Small intestine (tissue), 7 donors: ENCODE data around the gene RPS4Y1. TPM values are rescaled to one million over a fixed set of nuclear protein-coding genes. Genes with fewer than 3 reads are reported as not detected.
A peak's percentile ranks its signal among the peaks of the same experiment; 100 is the strongest.

Experiments
- DNase-seq, 2 donors: peaks; one replicate each; pipeline versions ENCODE4 v3.0.0 to v3.0.0-alpha.2; 2013
- FAIRE-seq: peaks from 2 replicates; lab custom pipeline; 2012; peaks lifted over from hg19 to GRCh38; lab: Jason Lieb, UNC
- H3K27ac ChIP-seq, 3 donors: one replicate each; pipeline ENCODE4 v1.5.1; 2013; ENCODE audit warnings: low read length in 2 of 3, mild to moderate bottlenecking in 2 of 3, control low read depth in 1 of 3, inconsistent platforms in 1 of 3, low read depth in 1 of 3, moderate library complexity in 1 of 3
- H3K27me3 ChIP-seq, 3 donors: one replicate each; pipeline ENCODE4 v1.6.1; 2013; ENCODE audit warnings: low read length in 3 of 3, inconsistent platforms in 1 of 3; ENCODE audit not compliant: control insufficient read depth in 3 of 3, insufficient read depth in 3 of 3
- H3K36me3 ChIP-seq, 3 donors: one replicate each; pipeline ENCODE4 v1.6.1; 2013; ENCODE audit warnings: low read length in 3 of 3, inconsistent platforms in 1 of 3, low read depth in 1 of 3, mild to moderate bottlenecking in 1 of 3, moderate library complexity in 1 of 3; ENCODE audit not compliant: control insufficient read depth in 3 of 3, insufficient read depth in 2 of 3
- H3K4me1 ChIP-seq, 3 donors: one replicate each; pipeline ENCODE4 v1.6.1; 2013; ENCODE audit warnings: low read length in 2 of 3, inconsistent platforms in 1 of 3, low read depth in 1 of 3, mild to moderate bottlenecking in 1 of 3, moderate library complexity in 1 of 3; ENCODE audit not compliant: control insufficient read depth in 3 of 3, insufficient read depth in 2 of 3
- H3K4me3 ChIP-seq, 3 donors: one replicate each; pipeline ENCODE4 v1.5.1; 2013; ENCODE audit warnings: low read length in 3 of 3, control low read depth in 1 of 3, inconsistent platforms in 1 of 3, low read depth in 1 of 3, mild to moderate bottlenecking in 1 of 3, moderate library complexity in 1 of 3
- H3K9me3 ChIP-seq, 2 donors: one replicate each; pipeline ENCODE4 v1.6.1; 2013; ENCODE audit warnings: low read depth in 1 of 2, low read length in 1 of 2; ENCODE audit not compliant: control insufficient read depth in 2 of 2, insufficient read depth in 1 of 2
- WGBS, 3 donors: extraction: QIAGEN DNeasy Blood & Tissue Kit; methylation state at CpG; one replicate each; pipeline ENCODE4 v1.1.7; 2013; 5-methylcytosine and 5-hydroxymethylcytosine counted together
- polyA plus RNA-seq, 4 donors: library from polyadenylated mRNA; stranded (reverse) in 3 of 4; unstranded in 1 of 4; fragments of 200-250 nt in 3 of 4; fragments of 120-200 nt in 1 of 4; gene quantifications; one replicate each; pipeline versions ENCODE4 v1.2.1 to v1.2.3, GENCODE V29; 2013
- donor health status: healthy with polysubstance abuse.
- donor health status: control.
- donor health status: control.
- donor health status: Bipolar disorder and iron deficiency.
- donor health status: healthy.

The RPS4Y1 gene
- polyA plus RNA-seq, 4 donors = 8.9 to 630 (median 366) TPM

DNA sequence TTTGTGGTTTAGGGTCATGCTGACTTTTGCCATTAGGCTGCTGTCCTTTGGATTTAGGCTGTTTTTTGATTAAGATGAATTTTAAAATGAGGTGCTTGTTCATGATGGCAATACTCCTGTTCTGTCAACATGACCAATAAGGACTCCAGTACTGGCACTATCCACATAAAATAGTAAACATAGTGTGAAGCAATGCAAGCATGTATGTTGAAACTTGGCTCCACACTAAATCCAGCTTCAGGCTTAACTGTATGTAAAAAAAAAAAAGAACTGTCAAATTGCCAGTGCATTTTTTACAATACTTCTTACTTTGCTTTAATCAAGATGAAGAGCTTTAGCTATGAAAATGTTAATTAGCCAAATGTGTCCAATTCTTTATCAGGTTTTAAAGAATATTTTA lies 6.2 kb upstream of the RPS4Y1 start:
- Histone ChIP-seq H3K36me3 (no peaks in the 10 kb centered on the region), H3K4me1 (peaks cover 0 to 6% (median 0%) of the 10 kb centered on the region in 3 donors), H3K4me3 (no peak overlapping the region), H3K27ac (no peak overlapping the region), H3K9me3 (no peaks in the 10 kb centered on the region), H3K27me3 (no peaks in the 10 kb centered on the region)
- FAIRE-seq (no peak), DNase-seq (no peak)

DNA sequence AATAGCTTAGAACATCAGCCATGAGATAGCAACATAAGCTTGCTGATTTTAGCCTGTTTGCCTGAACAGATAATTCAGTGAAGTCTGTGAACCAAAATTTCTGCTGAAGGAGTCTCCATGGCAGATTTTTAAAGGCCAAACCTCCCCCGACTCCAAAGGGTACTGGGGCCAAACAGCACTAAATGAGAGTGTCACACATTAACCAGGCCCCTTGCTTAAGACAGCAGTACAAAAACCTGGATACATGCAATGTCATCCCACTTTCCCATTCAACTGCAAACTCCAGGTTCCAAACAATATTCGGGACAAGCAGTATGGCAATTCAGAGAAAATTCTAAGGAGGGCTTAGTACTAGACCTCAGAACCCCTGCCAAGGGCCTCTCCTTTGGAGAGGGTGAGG lies 4.3 kb upstream of the RPS4Y1 start:
- H3K9me3 ChIP-seq = no peaks in the 10 kb centered on the region
- FAIRE-seq = no peak
- H3K4me3 ChIP-seq = no peak overlapping the region
- 58 to 60% methylated on average over 2 of the region's 2 CpGs; no CpG with 5 or more reads in 1 of the 3 donors for WGBS, 3 donors
- H3K4me1 ChIP-seq = peaks cover 0 to 6% (median 0%) of the 10 kb centered on the region in 3 donors
- no peak overlapping the region for H3K27ac ChIP-seq
- no peaks in the 10 kb centered on the region for H3K36me3 ChIP-seq
- H3K27me3 ChIP-seq = no peaks in the 10 kb centered on the region
- DNase-seq = no peak

DNA sequence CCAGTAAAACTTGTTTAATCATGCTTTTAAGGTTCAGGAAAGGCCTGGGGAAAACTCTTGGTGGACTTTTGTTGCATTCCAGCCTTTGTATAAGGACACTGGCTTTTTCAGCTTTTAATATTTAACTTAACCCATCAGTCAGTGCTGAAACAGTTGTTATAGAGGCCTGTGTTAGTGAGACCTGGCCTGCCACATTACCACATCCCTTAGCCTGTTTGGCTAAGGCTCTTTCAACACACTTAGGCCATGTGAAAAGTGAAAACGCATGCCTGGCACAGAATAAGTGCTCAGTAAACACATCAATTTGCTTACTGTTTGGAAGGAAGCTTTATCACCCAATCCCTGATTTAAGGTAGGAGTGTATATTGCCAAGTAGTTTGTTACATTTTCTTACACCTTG lies 3.5 kb upstream of the RPS4Y1 start:
- no peak for FAIRE-seq
- H3K27ac ChIP-seq = peak overlapping the region in 1 of 3 donors; percentile 37
- no peaks in the 10 kb centered on the region for H3K9me3 ChIP-seq
- no peak overlapping the region for H3K4me3 ChIP-seq
- no peaks in the 10 kb centered on the region for H3K27me3 ChIP-seq
- 60 to 65% methylated on average over 1 of the region's 1 CpG; no CpG with 5 or more reads in 1 of the 3 donors for WGBS, 3 donors
- peaks cover 0 to 6% (median 0%) of the 10 kb centered on the region in 3 donors for H3K4me1 ChIP-seq
- peak in 1 of 2 donors; percentile 39 for DNase-seq
- H3K36me3 ChIP-seq = no peaks in the 10 kb centered on the region

- FAIRE-seq (no peak), DNase-seq (no peak)
- no peak overlapping the region for H3K27ac ChIP-seq
- no peak overlapping the region for H3K4me3 ChIP-seq
- 92 to 94% methylated on average over 3 to 4 of the region's 4 CpGs; no CpG with 5 or more reads in 1 of the 3 donors for WGBS, 3 donors
- H3K27me3 ChIP-seq = no peaks in the 10 kb centered on the region
- H3K9me3 ChIP-seq = no peaks in the 10 kb centered on the region
- H3K4me1 ChIP-seq = no peaks in the 10 kb centered on the region
- H3K36me3 ChIP-seq = peaks cover 0 to 29% (median 9%) of the 10 kb centered on the region in 3 donors
Observed at GRCh38 chrY:2846791-2847190, 5.4 kb downstream of the RPS4Y1 start.

DNA sequence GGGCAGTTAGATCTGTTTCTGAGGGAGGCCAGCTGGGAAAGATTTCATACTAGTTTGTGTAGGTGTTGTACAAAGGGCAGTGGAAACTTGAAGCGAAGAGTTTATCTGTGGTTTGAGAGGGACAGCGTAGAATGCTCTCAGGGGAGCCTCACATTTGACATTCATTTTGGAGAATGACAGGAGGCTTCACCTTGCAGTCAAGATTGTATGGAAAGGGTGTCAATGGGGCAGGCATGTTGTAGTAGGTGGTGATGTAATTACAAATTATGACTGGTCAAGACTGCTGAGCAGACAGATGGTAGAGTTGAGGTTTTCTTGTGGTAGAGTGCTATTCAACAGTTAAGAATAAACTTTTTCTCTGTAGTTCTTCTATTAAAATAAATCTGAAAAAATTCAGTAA lies 7.0 kb downstream of the RPS4Y1 start:
- Histone ChIP-seq H3K36me3 (peaks cover 0 to 30% (median 11%) of the 10 kb centered on the region in 3 donors), H3K27me3 (no peaks in the 10 kb centered on the region), H3K4me1 (no peaks in the 10 kb centered on the region), H3K4me3 (no peak overlapping the region), H3K9me3 (no peaks in the 10 kb centered on the region), H3K27ac (no peak overlapping the region)
- FAIRE-seq = no peak
- DNase-seq = no peak
- WGBS, 3 donors = 82 to 100% methylated on average over 2 of the region's 2 CpGs; no CpG with 5 or more reads in 1 of the 3 donors

DNA sequence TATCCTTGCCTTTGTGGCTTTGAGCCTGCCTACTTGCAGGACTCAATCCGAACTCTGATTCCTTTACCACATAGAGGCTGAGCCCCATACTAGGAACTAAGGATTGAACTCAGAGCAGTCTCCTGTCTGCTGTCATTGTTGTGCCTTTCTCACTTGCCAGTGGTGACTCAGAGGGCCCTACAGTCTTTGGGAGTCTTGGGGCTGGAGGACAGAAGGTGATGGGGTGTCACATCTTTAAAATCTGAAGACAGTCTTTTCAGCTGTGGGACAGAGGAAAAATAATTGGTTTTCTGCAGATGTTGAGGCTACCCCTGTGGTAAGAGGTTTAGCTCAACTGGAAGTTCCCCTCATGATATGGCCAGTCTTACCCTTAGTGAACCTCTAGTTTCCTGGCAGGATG lies 8.0 kb downstream of the RPS4Y1 start:
- H3K36me3 ChIP-seq = peaks cover 0 to 30% (median 11%) of the 10 kb centered on the region in 3 donors
- H3K27me3 ChIP-seq = no peaks in the 10 kb centered on the region
- H3K4me1 ChIP-seq = no peaks in the 10 kb centered on the region
- FAIRE-seq (no peak), DNase-seq (no peak)
- WGBS, 3 donors = 91 to 100% methylated on average over 1 of the region's 1 CpG; no CpG with 5 or more reads in 1 of the 3 donors
- H3K9me3 ChIP-seq = no peaks in the 10 kb centered on the region
- H3K27ac ChIP-seq = no peak overlapping the region
- no peak overlapping the region for H3K4me3 ChIP-seq

- H3K4me1 ChIP-seq = no peaks in the 10 kb centered on the region
- H3K4me3 ChIP-seq = no peak overlapping the region
- 71 to 85% methylated on average over 6 of the region's 6 CpGs; no CpG with 5 or more reads in 1 of the 3 donors for WGBS, 3 donors
- peak in 1 of 2 donors; percentile 5 for DNase-seq
- peaks cover 0 to 23% (median 8%) of the 10 kb centered on the region in 3 donors for H3K36me3 ChIP-seq
- no peaks in the 10 kb centered on the region for H3K9me3 ChIP-seq
- no peaks in the 10 kb centered on the region for H3K27me3 ChIP-seq
- peak overlapping the region in 1 of 3 donors; percentile 22 for H3K27ac ChIP-seq
- FAIRE-seq = no peak
Observed at GRCh38 chrY:2854145-2854774, 12.9 kb downstream of the RPS4Y1 start.

GRCh38 chrY:2857068-2857467 lies 15.7 kb downstream of the RPS4Y1 start:
- no peaks in the 10 kb centered on the region for H3K4me1 ChIP-seq
- FAIRE-seq = no peak
- DNase-seq = no peak
- WGBS, 3 donors = 81 to 100% (median 94%) methylated on average over 1 to 5 of the region's 5 CpGs
- H3K27me3 ChIP-seq = no peaks in the 10 kb centered on the region
- no peak overlapping the region for H3K27ac ChIP-seq
- H3K36me3 ChIP-seq = peaks cover 0 to 24% (median 4%) of the 10 kb centered on the region in 3 donors
- H3K4me3 ChIP-seq = no peak overlapping the region
- no peaks in the 10 kb centered on the region for H3K9me3 ChIP-seq
